K562 (cell line): ENCODE measurements around the gene GFRA1. TPM values are rescaled to one million over a fixed set of nuclear protein-coding genes. Genes with fewer than 3 reads are reported as not detected.
"Not testable (repeated sequence)": the region's sequence is repeated elsewhere in the genome, so short reads cannot be mapped to it uniquely, and the experiment has no call there.

Experiments
- ATAC-seq: fragments of 200-7000 bp; cut with Tn5 transposase; 3 replicates; pipeline ENCODE4 v1.9.1; 2020; ENCODE audit warnings: moderate library complexity
- BruUV-seq: library from RNA; stranded (reverse); fragments of 400-500 nt; replicated peaks from 2 replicates; lab custom pipeline; 2021; lab: Mats Ljungman, UMichigan
- CTCF ChIA-PET: fragments of 300-600 bp; formaldehyde crosslinking; extraction: SDS; loops from one replicate; lab custom pipeline; 2021; ENCODE audit warnings: low intra/inter-chr PET ratio; lab: Yijun Ruan, JAX
- POLR2A ChIA-PET: fragments of 300-600, 350-650 bp; sonication (Branson Sonifier 250); formaldehyde crosslinking; extraction: SDS; loops from one replicate; lab custom pipeline; 2021; ENCODE audit warnings: antibody characterized with exemption, inconsistent platforms; lab: Yijun Ruan, JAX
- DNase-seq, 4 experiments: peaks; one replicate each; pipeline versions ENCODE4 v3.0.0 to v3.0.0-alpha.2; 2011 to 2018; ENCODE audit warnings: low spot score in 3 of 4, mixed read lengths in 3 of 4; ENCODE audit errors: extremely low read depth in 1 of 4
- FAIRE-seq: peaks from 2 replicates; lab custom pipeline; 2011; peaks lifted over from hg19 to GRCh38; lab: Jason Lieb, UNC
- H2AFZ ChIP-seq: 2 replicates; pipeline ENCODE4 v1.6.0; 2011; ENCODE audit warnings: low read depth, low read length, control low read depth, inconsistent platforms
- H3K27ac ChIP-seq: fragments of 200-600 bp; 3 replicates; pipeline ENCODE4 v1.8.0; 2011; ENCODE audit warnings: low read depth, mild to moderate bottlenecking, control low read depth, inconsistent platforms, low read length, moderate library complexity, mixed read lengths; ENCODE audit errors: extremely low read depth
- H3K27me3 ChIP-seq, 2 experiments: fragments of 300-600 bp in 1 of 2; 2 replicates in 1 of 2; 3 replicates in 1 of 2; pipeline versions ENCODE4 v1.6.0 to v1.8.0; 2011; ENCODE audit warnings: inconsistent platforms in 2 of 2, low read length in 2 of 2, mild to moderate bottlenecking in 1 of 2, mixed read lengths in 1 of 2, moderate library complexity in 1 of 2; ENCODE audit not compliant: control insufficient read depth in 2 of 2, insufficient read depth in 2 of 2
- H3K36me3 ChIP-seq: fragments of 300-600 bp; 3 replicates; pipeline ENCODE4 v1.8.0; 2011; ENCODE audit warnings: mild to moderate bottlenecking, low read length, inconsistent platforms; ENCODE audit not compliant: control insufficient read depth, insufficient read depth
- H3K4me1 ChIP-seq, 2 experiments: fragments of 200-600 bp in 1 of 2; replicated peaks in 1 of 2; 2 replicates in 1 of 2; 3 replicates in 1 of 2; pipeline versions ENCODE4 v1.5.1 to v1.8.0; 2011; ENCODE audit warnings: inconsistent platforms in 2 of 2, low read length in 2 of 2, mild to moderate bottlenecking in 1 of 2, mixed read lengths in 1 of 2, moderate library complexity in 1 of 2; ENCODE audit not compliant: control insufficient read depth in 2 of 2, insufficient read depth in 2 of 2
- H3K4me2 ChIP-seq: 2 replicates; pipeline ENCODE4 v1.6.1; 2011; ENCODE audit warnings: low read length, control low read depth, inconsistent platforms, mixed read lengths; ENCODE audit not compliant: insufficient read depth
- H3K4me3 ChIP-seq: fragments of 200-600 bp; sonication (generic), shearing (Covaris generic); 2 replicates; pipeline ENCODE4 v1.5.1; 2016; ENCODE audit warnings: control low read depth, inconsistent platforms
- H3K79me2 ChIP-seq: fragments of 200-600 bp; 3 replicates; pipeline ENCODE4 v1.8.0; 2011; ENCODE audit warnings: low read length, inconsistent platforms; ENCODE audit not compliant: control insufficient read depth, insufficient read depth
- H3K9ac ChIP-seq, 2 experiments: 2 replicates each; pipeline versions ENCODE4 v1.6.0 to v1.6.1; 2011; ENCODE audit warnings: low read depth in 2 of 2, low read length in 2 of 2, control low read depth in 1 of 2, inconsistent platforms in 1 of 2, mild to moderate bottlenecking in 1 of 2, mixed read lengths in 1 of 2; ENCODE audit not compliant: insufficient read depth in 1 of 2
- H3K9me1 ChIP-seq: one replicate; pipeline ENCODE4 v1.6.0; 2011; ENCODE audit warnings: inconsistent platforms, mild to moderate bottlenecking, low read length, moderate library complexity; ENCODE audit not compliant: control insufficient read depth, insufficient read depth
- H3K9me3 ChIP-seq: replicated peaks from 2 replicates; pipeline ENCODE4 v1.5.1; 2011; ENCODE audit warnings: low read depth, low read length, inconsistent platforms; ENCODE audit not compliant: control insufficient read depth, insufficient read depth
- H4K20me1 ChIP-seq: replicated peaks from 2 replicates; pipeline ENCODE4 v1.6.1; 2011; ENCODE audit warnings: low read length, inconsistent platforms, mixed read lengths; ENCODE audit not compliant: control insufficient read depth, insufficient read depth
- E2F3 ChIP-seq: fragments of 250-450 bp; sonication (Bioruptor Pico); IDR thresholded peaks from 2 replicates; pipeline ENCODE4 v1.4.0; 2020; ENCODE audit warnings: mild to moderate bottlenecking
- SMAD4 ChIP-seq: fragments of 250-450 bp; sonication (Bioruptor Pico); conservative IDR thresholded peaks from 2 replicates; pipeline ENCODE4 v1.8.0; 2021; ENCODE audit warnings: inconsistent platforms, mild to moderate bottlenecking, moderate library complexity
- ZNF12 ChIP-seq: sonication (generic); formaldehyde crosslinking; IDR thresholded peaks from 2 replicates; pipeline ENCODE4 v1.4.0; 2020; ENCODE audit warnings: mild to moderate bottlenecking, missing genetic modification reagents
- whole genome bisulfite sequencing: fragments of 100-300 bp; shearing (Covaris generic); methylation state at CpG from one replicate; pipeline ENCODE4 v1.1.6; 2016; ENCODE audit warnings: low coverage, mixed read lengths; ENCODE audit not compliant: insufficient coverage; ENCODE audit errors: missing lambda C conversion rate; 5-methylcytosine and 5-hydroxymethylcytosine counted together
- in situ Hi-C: fragments of 300-500 bp; cut with MboI; formaldehyde crosslinking; loops from 4 replicates; pipeline ENCODE4 v1.15.0; 2018; ENCODE audit warnings: inconsistent platforms, mixed read lengths
- intact Hi-C: fragments of 100-400 bp; cut with micrococcal nuclease; formaldehyde crosslinking; loops from 2 replicates; pipeline ENCODE4 v1.14.2; 2022
- polyA plus RNA-seq, 8 experiments: library from polyadenylated mRNA; depleted of rRNA in 4 of 8; stranded (reverse) in 5 of 8; unstranded in 3 of 8; fragments of >200 nt; fragmentation: Nextera tagmentation in 2 of 8; fragmentation: Illumina TruSeq in 1 of 8; extraction: Ambion mirVana in 2 of 8; extraction: Trizol in 1 of 8; gene quantifications; 2 replicates each; pipeline versions ENCODE4 v1.2.1 to v1.2.3, GENCODE V29; 2011 to 2014; ENCODE audit warnings: inconsistent platforms in 1 of 8, missing spikeins in 1 of 8
- total RNA-seq, 7 experiments: library from RNA; depleted of rRNA in 6 of 7; stranded (reverse); fragments of >200 nt in 6 of 7; fragmentation: Illumina TruSeq in 2 of 7; extraction: Trizol in 2 of 7; gene quantifications; 2 replicates each; pipeline versions ENCODE4 v1.2.1 to v1.2.3, GENCODE V29; 2011 to 2021; ENCODE audit warnings: low replicate concordance in 1 of 7
- TF ChIP-seq, protein P1 (sequence below): fragments of 250-450 bp; sonication (Bioruptor Pico); IDR thresholded peaks from 2 replicates; pipeline ENCODE4 v1.4.0; 2020; ENCODE audit warnings: mild to moderate bottlenecking

Gene GFRA1
- total and polyA plus RNA-seq, 9 of the 15 experiments (the other 6 are each of a cell fraction or from before 2014, with no cell fraction given) = 0.04 TPM; not detected in 8

GRCh38 chr10:116168329-116168728, 104.7 kb downstream of the GFRA1 start (continued):
- TF ChIP-seq, protein P1, sequence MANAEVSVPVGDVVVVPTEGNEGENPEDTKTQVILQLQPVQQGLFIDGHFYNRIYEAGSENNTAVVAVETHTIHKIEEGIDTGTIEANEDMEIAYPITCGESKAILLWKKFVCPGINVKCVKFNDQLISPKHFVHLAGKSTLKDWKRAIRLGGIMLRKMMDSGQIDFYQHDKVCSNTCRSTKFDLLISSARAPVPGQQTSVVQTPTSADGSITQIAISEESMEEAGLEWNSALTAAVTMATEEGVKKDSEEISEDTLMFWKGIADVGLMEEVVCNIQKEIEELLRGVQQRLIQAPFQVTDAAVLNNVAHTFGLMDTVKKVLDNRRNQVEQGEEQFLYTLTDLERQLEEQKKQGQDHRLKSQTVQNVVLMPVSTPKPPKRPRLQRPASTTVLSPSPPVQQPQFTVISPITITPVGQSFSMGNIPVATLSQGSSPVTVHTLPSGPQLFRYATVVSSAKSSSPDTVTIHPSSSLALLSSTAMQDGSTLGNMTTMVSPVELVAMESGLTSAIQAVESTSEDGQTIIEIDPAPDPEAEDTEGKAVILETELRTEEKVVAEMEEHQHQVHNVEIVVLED (CRISPR knock-in tag) = no peak

DNA sequence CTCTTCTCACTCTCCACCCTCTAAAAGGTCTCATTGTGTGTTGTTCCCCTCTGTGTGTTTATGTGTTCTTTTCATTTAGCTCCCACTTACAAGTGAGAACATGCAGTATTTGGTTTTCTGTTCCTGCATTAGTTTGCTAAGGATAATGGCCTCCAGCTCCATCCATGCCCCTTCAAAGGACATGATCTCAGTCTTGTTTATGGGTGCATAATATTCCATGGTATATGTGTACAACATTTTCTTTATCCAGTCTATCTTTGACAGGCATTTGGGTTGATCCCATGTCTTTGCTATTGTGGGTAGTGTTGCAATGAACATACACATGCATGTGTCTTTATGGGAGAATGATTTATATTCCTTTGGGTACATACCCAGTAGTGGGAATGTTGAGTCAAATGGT, 107.1 kb downstream of the GFRA1 start:
- FAIRE-seq, intact Hi-C loops, POLR2A ChIA-PET: not testable (repeated sequence)

DNA sequence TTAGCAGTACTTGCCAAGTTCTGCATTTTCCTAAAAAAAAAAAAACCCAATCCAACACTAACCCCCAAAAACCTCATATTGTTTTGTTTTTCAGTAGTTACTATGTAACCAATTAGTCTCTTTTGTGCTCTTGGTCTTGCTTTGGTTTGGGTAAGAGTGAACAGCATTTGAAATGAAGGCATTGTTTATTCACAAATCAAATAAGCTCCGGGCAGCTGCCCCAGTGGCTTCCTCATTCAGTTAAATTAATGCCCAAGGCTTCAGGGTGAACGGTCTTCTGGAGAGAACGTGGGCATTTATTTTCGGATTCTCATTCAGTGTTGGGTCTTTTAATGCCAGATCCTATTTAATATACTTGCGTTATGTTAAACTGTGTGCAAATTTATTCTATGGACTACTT, 108.7 kb downstream of the GFRA1 start:
- in situ Hi-C loops = no loop called here
- no peak overlapping the region for H3K9ac ChIP-seq

More for the DNA sequence above, 107.1 kb downstream of the GFRA1 start:
- H3K36me3 ChIP-seq, DNase-seq, in situ Hi-C loops, H3K4me1 ChIP-seq, ATAC-seq, H3K4me3 ChIP-seq, H3K4me2 ChIP-seq, BruUV-seq, H2AFZ ChIP-seq, H3K27me3 ChIP-seq, H3K9me3 ChIP-seq, H3K27ac ChIP-seq, H4K20me1 ChIP-seq, H3K9me1 ChIP-seq, CTCF ChIA-PET, H3K79me2 ChIP-seq, H3K9ac ChIP-seq: not testable (repeated sequence)

More for the DNA sequence above, 108.7 kb downstream of the GFRA1 start:
- no peaks in the 10 kb centered on the region for H3K36me3 ChIP-seq
- H3K27ac ChIP-seq = no peak overlapping the region
- H2AFZ ChIP-seq = no peak overlapping the region
- POLR2A ChIA-PET = no interaction called here
- intact Hi-C loops = no loop called here
- no peaks in the 10 kb centered on the region for H3K9me1 ChIP-seq
- no peaks in the 10 kb centered on the region for H4K20me1 ChIP-seq
- H3K4me1 ChIP-seq = no peaks in the 10 kb centered on the region
- H3K4me3 ChIP-seq = no peak overlapping the region
- H3K79me2 ChIP-seq = no peaks in the 10 kb centered on the region
- CTCF ChIA-PET = interaction anchor here (0.7 kb wide), 1 partner anchor 63 kb away, joined by 3 read pairs; no protein-coding TSS in a partner anchor
- no peaks in the 10 kb centered on the region for H3K9me3 ChIP-seq
- 3% methylated on average over 5 of the region's 5 CpGs for WGBS
- ATAC-seq = no peak
- TF ChIP-seq SMAD4 (CRISPR knock-in tag) (no peak), ZNF12 (CRISPR knock-in tag) (no peak), E2F3 (CRISPR knock-in tag) (no peak)
- no TSS peak for BruUV-seq
- DNase-seq = no peak
- no peaks in the 10 kb centered on the region for H3K27me3 ChIP-seq
- no peak overlapping the region for H3K4me2 ChIP-seq
- FAIRE-seq = no peak
